GM21528 (cell line): Measurements from ENCODE around the gene FHIT.

ENCODE experiments used
- ATAC-seq: cut with Tn5 transposase; IDR thresholded peaks from one replicate; pipeline ENCODE4 v1.9.1; 2021; ENCODE audit warnings: mild to moderate bottlenecking, moderate library complexity; ENCODE audit not compliant: unreplicated experiment, low FRiP score

Gene FHIT

GRCh38 chr3:59845386-59845785 lies 1405.9 kb downstream of the FHIT start:
- ATAC-seq, result no peak

GRCh38 chr3:59843821-59844220 lies 1407.4 kb downstream of the FHIT start:
- no peak for ATAC-seq

DNA sequence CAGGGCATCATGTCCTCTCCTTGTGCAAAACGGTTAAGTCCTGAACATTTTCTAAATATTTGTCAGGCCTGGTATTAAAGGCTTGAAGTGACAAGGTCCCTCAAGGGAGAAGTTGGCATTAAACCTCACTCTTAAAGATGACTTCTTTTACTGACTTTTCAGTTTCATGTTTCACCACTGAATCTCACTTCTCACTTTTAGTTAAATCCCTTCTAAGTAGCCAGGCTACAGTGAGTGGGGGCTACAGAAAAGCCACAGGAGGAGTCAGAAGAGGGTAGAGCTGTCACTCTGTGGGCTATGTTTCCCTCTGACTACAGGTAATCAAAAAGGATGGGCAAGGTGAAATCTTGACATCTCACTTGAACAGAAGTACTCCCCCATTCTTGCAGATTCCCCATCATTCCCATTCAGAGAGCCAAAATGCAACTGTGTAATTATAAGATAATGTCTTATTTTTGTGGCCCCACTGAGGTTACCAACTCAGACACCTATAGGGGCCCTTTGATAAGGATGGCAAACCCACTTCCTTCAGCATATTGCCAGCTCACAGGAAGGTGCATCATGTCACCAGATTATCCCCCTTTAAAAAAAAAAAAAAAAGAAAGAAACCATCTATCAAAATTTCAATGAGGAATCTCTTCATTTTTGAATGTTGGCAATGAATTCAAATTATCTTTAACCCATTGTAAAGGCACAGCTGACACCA lies 1411.3 kb downstream of the FHIT start:
- peak; percentile 98 for ATAC-seq

GRCh38 chr3:59839283-59839682 lies 1412.0 kb downstream of the FHIT start:
- ATAC-seq, result peak; percentile 22

DNA sequence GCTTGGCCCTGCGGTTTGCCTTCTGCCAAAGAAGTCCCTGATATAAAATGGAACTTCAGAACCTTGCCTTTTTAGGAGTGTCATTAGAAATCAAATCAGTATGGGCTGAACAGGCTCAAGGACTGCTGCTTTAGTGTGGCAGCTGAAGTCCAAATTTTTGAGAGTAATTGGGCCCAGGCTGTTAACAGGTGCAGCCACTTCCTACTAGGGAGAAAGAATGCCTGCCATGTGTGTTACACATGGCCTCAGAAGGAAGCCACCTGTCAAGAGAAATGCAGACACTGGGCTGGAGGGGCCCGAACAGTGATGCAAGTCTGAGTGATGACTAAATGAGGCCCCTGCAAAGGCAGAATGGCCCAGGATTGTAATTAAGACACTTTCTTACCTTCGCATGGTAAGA lies 1414.7 kb downstream of the FHIT start:
- no peak for ATAC-seq

DNA sequence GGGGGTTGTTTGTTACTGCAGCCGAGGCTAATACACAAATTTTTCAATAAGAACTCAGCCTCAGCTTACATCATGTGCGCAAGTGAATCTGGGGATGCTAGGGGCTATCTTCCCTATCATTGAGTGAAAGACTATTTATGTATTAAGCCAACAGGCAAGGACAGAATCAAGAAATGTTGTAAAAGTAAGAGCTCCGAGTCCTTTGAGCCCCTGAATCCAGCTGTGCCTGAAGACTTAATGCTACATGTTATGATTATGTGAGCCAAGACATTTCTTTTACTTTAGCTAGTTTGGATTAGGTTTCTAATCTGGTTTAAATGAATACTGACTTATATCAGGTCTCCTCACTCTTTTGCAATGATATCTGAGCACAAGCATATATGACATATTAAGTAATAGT lies 1418.5 kb downstream of the FHIT start:
- no peak for ATAC-seq

DNA sequence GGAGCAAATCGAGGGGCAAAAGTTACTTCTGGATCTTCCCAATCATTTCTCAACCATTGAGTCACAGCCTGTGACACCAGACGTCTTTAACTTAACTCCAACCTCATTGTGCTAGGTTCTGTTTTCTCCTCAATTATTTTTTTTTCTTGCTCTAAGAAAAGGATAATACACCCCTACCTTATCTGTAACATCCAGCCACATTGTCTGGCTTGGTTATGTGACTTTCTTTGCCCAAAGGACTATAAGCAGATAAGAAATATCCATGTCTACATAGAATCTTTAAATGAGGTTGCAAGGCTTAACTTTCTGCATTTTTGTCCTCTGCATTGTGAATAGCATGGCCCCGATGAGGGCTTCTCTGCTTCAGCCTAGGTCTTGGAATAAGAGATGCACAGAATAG lies 1419.0 kb downstream of the FHIT start:
- no peak for ATAC-seq

DNA sequence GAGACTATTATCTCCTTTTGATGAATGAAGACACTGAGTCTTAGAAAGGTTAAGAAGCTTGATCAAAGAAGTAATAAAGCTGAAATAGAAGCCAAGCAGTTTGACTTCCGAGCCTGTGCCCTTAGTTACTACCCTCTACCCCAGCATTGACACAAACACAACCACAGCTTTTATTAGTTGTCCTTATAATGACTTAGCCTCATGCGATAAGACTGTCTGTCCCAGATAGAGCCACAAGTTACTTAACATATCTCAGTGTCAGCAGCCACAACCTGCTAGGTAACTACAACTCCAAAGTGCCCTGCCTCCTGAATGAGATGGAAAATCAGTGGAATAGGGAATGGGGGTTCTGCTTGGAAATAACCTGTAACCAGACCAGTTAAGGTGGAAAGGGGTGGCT lies 1419.9 kb downstream of the FHIT start:
- ATAC-seq, result no peak

DNA sequence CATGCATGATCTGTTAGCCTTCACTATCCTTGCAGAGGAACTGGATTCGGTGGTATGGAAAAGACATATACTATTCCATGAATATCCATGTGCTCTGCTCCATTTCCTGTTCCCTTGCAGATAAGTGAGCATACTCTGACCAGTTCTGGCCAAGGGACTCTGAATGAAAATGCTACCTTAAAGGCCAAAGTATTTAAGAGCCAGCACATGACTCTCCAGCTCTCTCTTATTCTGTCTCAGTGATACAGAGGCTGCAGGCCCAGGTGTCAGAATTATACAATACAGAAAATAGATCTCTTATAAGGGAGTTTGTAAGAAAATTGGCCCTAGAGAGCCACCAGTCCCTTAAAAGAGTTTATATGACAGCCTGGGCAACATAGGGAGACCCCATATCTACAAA lies 1421.7 kb downstream of the FHIT start:
- ATAC-seq, result no peak

DNA sequence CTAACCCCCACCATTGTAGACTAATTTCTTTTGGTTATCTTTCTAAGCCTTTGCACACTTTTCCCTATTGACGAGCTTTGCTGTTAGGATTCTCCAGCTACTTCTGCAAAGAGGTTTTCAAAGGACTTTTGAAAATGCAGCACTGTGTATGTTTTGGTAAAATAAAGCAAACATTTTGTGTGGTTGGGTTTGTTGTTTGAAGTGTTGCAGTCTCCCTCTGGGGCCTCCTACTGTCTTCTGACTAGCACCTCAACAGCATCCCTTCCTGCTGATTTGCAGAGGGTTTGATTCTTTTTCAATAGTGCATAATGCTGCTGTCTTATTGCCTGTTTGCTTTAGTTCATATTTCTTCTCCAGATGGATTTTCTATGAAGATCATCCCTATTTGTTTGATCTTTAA lies 1426.4 kb downstream of the FHIT start:
- ATAC-seq, result no peak

DNA sequence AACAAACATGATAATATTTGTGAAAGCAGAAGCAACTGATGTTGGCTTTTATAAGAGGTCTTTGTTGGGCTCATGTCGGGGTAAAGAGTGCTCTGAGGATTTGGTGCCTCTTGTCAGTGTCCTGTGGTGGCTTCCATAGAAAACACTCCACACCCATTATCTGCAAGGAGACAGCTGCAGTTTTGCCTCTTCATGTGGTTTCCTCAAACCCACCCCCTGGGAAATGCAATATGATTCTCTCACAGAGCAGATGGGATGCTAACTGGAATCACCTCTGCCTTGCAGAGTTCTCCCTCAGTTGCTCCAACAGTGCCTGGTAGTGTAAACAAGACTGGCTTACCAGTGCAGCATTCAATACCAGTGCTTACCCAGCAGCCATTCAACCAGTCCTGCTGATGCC lies 1430.0 kb downstream of the FHIT start:
- ATAC-seq, result no peak

- ATAC-seq, result no peak
Measured at GRCh38 chr3:59820352-59820934, 1430.8 kb downstream of the FHIT start.

DNA sequence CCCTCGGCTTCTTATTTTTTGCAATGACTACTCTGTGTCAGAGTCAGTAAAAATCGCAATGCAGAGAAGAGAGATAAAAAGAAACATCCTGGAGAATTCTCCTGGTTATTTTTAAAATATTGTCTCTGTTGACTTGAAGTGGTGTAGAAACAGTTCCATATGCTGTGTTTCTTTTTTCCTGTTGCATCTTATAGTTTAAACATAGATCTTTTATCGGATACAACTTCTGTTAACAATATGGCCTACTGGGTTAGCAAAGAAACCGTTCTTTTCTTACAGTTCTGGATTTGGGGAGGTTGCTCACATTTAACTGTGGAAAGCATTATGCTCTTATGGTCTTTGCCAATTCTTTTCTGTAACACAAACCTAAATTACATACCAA lies 1432.3 kb downstream of the FHIT start:
- ATAC-seq, result no peak

DNA sequence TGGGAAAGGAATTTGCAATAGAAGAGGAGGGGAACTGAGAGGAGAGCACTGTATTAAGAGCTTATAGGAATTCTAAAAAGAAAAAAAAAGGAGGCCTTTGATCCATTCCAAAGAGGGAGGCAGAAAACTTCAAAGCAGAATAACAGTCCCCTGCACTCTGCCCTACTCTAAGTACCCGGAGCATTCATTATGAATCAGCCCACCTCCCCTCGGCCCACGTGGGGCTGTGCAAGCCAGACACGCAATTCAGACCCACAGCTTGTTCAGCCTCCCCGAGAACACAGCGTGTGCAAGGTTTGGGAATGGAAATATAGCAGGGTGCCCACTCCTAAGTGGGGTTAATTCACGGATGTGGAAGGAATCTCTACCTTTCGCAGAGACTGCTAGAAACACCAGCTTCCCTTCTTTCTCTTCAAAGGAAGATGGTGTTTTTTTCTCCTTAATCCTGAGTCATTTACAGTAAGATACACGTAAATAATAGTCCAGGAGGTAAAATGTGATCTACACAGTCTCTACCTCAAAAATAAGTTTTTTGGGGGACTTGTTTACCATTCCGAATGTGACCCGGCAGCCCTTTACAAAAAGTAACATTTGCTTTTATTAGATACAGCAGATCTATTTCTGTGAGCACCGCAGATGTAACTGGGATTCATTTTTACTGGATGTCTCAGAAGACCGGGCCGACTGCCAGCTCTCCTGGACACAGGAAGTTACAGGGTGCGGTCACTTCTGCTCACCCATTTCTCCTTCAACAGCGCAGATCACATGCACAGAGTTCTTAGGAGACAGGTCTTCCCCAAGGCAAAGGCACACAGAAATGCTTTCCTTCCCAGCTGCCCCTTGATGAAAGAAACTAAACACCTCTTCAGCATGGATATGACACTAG lies 1433.0 kb downstream of the FHIT start:
- ATAC-seq, result no peak

- ATAC-seq, result no peak
Measured at GRCh38 chr3:59817511-59817910, 1433.7 kb downstream of the FHIT start.

GRCh38 chr3:59816312-59816711 lies 1434.9 kb downstream of the FHIT start:
- ATAC-seq, result no peak

DNA sequence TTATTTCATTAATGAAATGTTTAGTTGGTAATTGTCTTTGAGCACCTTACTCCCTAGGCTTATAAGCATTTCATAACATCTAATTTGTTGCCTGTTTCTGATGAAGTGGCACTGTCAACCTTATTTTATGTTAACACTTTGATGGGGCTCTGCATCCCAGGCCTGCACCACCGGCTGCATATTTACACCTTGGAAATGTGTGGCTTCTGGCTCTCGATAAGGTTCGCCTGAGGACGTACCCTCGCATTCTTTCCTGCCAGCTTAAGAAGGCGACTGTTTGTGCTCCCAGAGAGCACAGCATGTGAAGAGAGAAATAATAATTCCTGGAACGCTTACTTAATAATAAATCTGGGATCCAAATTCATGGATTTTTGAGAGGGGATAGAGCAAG lies 1438.1 kb downstream of the FHIT start:
- no peak for ATAC-seq

GRCh38 chr3:59812237-59813147 lies 1438.8 kb downstream of the FHIT start:
- no peak for ATAC-seq

DNA sequence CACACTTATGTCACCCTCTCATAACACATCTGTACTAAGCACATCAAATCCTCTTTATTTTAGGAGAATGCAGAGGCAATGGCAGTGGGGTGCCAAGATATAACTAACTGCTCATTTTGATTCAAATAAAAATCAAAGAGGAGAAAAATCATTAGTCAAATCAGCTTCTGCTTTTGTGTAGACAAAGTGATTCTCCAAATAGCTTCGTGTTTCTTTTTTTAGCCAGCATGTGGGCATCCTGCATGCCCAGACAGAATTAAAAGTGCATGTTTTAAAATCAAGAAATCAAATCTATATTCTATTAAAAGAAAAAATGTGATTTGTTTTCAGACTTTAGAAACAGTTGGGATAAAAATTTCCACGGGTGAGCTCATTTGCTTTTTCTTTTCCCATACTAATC lies 1440.1 kb downstream of the FHIT start:
- ATAC-seq, result no peak

DNA sequence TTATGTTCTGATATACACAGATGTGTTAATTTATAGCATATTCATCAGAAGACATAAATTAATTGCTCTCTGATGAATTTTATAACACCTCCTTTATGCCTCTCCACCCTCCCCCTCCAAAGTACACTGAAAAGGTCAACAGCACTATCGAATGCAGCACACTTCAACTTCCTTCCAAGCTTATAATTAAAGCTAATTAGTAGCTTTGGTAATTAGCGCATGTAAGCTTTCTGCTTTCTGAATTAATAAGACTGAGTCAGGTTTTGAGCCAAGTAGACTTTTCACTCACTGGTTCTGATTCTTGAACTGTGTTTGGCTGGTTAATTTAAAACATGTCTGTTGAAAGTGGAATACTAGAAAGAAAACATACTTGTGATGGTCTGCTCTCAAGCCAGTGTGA lies 1440.6 kb downstream of the FHIT start:
- no peak for ATAC-seq
